ENCODE results near the gene ASTN2. TPM values are rescaled to one million over a fixed set of nuclear protein-coding genes. Genes with fewer than 3 reads are reported as not detected.

Gene ASTN2
- total RNA-seq, 4 donors from 2014 or later, result 3.0 to 7.0 (median 5.2) TPM

DNA sequence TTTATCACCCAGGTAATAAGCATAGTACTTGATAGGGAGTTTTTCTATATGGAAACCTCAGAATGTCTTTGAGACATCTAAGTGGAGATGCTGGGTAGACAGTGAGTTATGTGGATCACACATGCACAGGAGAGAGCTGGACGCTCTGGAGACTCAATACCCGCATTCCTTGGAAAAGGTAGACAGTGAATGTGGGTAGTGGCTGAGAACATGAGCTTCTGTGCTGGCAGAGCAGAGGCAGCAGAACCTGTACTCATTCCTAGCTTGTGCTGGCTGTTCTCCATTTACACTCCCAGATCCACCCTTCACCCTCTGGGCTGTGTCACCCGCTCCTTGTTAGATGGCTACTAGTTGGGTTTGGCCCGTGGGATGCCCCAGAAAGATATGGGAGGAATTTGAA lies 269.8 kb downstream of the ASTN2 start:
- Histone ChIP-seq H3K27me3 (no peaks in the 10 kb centered on the region), H3K4me3 (no peak overlapping the region), H3K9me3 (no peaks in the 10 kb centered on the region), H3K4me1 (no peaks in the 10 kb centered on the region), H3K36me3 (no peaks in the 10 kb centered on the region), H3K27ac (no peak overlapping the region)
- no peak for DNase-seq
- intact Hi-C loops (cut with DNase I; ENCODE audit: low total_unique reads) (no loop called here), in situ Hi-C loops (cut with MboI; ENCODE audit: low pct_ligation_motif_present in 1 of 4, low pct_unique_long_range_greater_than_20kb in 1 of 4, low sequenced_read_pairs in 3 of 4) (loop anchor here in 2 of 4 donors (25.0 kb wide), 1 partner anchor 108 kb away; no protein-coding TSS in a partner anchor)
- WGBS, 2 donors (ENCODE audit: low coverage in 1 of 2), result 77 to 93% methylated on average over 2 to 4 of the region's 4 CpGs
- TF ChIP-seq, protein P1, sequence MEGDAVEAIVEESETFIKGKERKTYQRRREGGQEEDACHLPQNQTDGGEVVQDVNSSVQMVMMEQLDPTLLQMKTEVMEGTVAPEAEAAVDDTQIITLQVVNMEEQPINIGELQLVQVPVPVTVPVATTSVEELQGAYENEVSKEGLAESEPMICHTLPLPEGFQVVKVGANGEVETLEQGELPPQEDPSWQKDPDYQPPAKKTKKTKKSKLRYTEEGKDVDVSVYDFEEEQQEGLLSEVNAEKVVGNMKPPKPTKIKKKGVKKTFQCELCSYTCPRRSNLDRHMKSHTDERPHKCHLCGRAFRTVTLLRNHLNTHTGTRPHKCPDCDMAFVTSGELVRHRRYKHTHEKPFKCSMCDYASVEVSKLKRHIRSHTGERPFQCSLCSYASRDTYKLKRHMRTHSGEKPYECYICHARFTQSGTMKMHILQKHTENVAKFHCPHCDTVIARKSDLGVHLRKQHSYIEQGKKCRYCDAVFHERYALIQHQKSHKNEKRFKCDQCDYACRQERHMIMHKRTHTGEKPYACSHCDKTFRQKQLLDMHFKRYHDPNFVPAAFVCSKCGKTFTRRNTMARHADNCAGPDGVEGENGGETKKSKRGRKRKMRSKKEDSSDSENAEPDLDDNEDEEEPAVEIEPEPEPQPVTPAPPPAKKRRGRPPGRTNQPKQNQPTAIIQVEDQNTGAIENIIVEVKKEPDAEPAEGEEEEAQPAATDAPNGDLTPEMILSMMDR (IDR thresholded peaks at IDR 0.05), result no peak
- TF ChIP-seq EP300 (IDR thresholded peaks at IDR 0.05; ENCODE audit: low read depth) (no peak), POLR2A (IDR thresholded peaks at IDR 0.05) (no peak), POLR2AphosphoS5 (IDR thresholded peaks at IDR 0.05) (no peak)

GRCh38 chr9:117138231-117138630 lies 276.6 kb downstream of the ASTN2 start:
- 26 to 46% methylated on average over 3 to 5 of the region's 5 CpGs for WGBS, 2 donors (ENCODE audit: low coverage in 1 of 2)
- H3K4me1 ChIP-seq, result no peaks in the 10 kb centered on the region
- in situ Hi-C loops (cut with MboI; ENCODE audit: low pct_ligation_motif_present in 1 of 4, low pct_unique_long_range_greater_than_20kb in 1 of 4, low sequenced_read_pairs in 3 of 4), result loop anchor here in 2 of 4 donors (25.0 kb wide), 1 partner anchor 101 kb away; no protein-coding TSS in a partner anchor
- no peaks in the 10 kb centered on the region for H3K36me3 ChIP-seq
- no peak for TF ChIP-seq EP300 (IDR thresholded peaks at IDR 0.05; ENCODE audit: low read depth)
- TF ChIP-seq, protein P1 (IDR thresholded peaks at IDR 0.05), result no peak
- no peaks in the 10 kb centered on the region for H3K27me3 ChIP-seq
- H3K9me3 ChIP-seq, result no peaks in the 10 kb centered on the region
- no peak overlapping the region for H3K4me3 ChIP-seq
- H3K27ac ChIP-seq, result no peak overlapping the region
- DNase-seq, result no peak
- intact Hi-C loops (cut with DNase I; ENCODE audit: low total_unique reads), result no loop called here

DNA sequence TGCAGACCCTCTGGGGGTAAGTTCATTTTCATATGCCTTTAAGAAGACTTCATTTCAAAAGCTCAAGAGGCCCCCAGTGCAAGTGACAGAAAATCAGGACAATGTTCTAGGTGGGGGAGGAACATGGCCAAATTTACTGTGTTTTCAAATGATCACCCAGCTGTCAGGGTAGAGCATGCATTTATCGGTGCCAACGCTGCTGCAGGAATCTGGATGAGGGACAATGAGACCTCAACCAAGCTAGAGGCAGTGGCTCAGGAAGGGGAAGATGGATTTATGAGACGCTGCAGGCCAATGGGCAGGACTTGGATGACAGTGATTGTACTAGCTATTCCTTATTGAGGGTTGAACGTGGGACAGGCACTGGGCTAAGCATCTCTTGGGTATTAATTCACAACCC lies 278.4 kb downstream of the ASTN2 start:
- no peaks in the 10 kb centered on the region for H3K27me3 ChIP-seq
- TF ChIP-seq, protein P1 (IDR thresholded peaks at IDR 0.05), result no peak
- no peak for TF ChIP-seq EP300 (IDR thresholded peaks at IDR 0.05; ENCODE audit: low read depth)
- no peak for TF ChIP-seq POLR2AphosphoS5 (IDR thresholded peaks at IDR 0.05)
- no peak for TF ChIP-seq POLR2A (IDR thresholded peaks at IDR 0.05)
- 66% methylated on average over 4 of the region's 4 CpGs; no CpG with 5 or more reads in 1 of the 2 donors for WGBS, 2 donors (ENCODE audit: low coverage in 1 of 2)

GRCh38 chr9:117135501-117136098 lies 279.3 kb downstream of the ASTN2 start:
- Histone ChIP-seq H3K27ac (no peak overlapping the region), H3K4me1 (no peaks in the 10 kb centered on the region), H3K4me3 (no peak overlapping the region), H3K27me3 (no peaks in the 10 kb centered on the region), H3K9me3 (no peaks in the 10 kb centered on the region), H3K36me3 (no peaks in the 10 kb centered on the region)
- no peak for TF ChIP-seq POLR2A (IDR thresholded peaks at IDR 0.05)
- no peak for TF ChIP-seq POLR2AphosphoS5 (IDR thresholded peaks at IDR 0.05)
- no peak for TF ChIP-seq EP300 (IDR thresholded peaks at IDR 0.05; ENCODE audit: low read depth)
- DNase-seq, result no peak
- intact Hi-C loops (cut with DNase I; ENCODE audit: low total_unique reads), result no loop called here
- WGBS, 2 donors (ENCODE audit: low coverage in 1 of 2), result 48% methylated on average over 5 of the region's 5 CpGs
- in situ Hi-C loops (cut with MboI; ENCODE audit: low pct_ligation_motif_present in 1 of 4, low pct_unique_long_range_greater_than_20kb in 1 of 4, low sequenced_read_pairs in 3 of 4), result loop anchor here in 2 of 4 donors (25.0 kb wide), 1 partner anchor 98 kb away; no protein-coding TSS in a partner anchor

More for the DNA sequence above, 278.4 kb downstream of the ASTN2 start:
- no peak overlapping the region for H3K27ac ChIP-seq
- H3K36me3 ChIP-seq, result no peaks in the 10 kb centered on the region
- in situ Hi-C loops (cut with MboI; ENCODE audit: low pct_ligation_motif_present in 1 of 4, low pct_unique_long_range_greater_than_20kb in 1 of 4, low sequenced_read_pairs in 3 of 4), result loop anchor here in 2 of 4 donors (25.0 kb wide), 1 partner anchor 99 kb away; no protein-coding TSS in a partner anchor
- no peaks in the 10 kb centered on the region for H3K4me1 ChIP-seq
- no peak for DNase-seq
- intact Hi-C loops (cut with DNase I; ENCODE audit: low total_unique reads), result no loop called here
- no peak overlapping the region for H3K4me3 ChIP-seq
- H3K9me3 ChIP-seq, result no peaks in the 10 kb centered on the region

All from transverse colon (tissue), 4 donors.